Activated B cell treated with CpG ODN at 0.5 μM for 24 hours (primary cell): ENCODE measurements around the gene TMEM131. TPM values are rescaled to one million over a fixed set of nuclear protein-coding genes. Genes with fewer than 3 reads are reported as not detected.

Source experiments
- ATAC-seq: fragments of 200-7000 bp; cut with Tn5 transposase; one replicate; pipeline ENCODE4 v1.10.0; 2021; ENCODE audit warnings: low read depth, mild to moderate bottlenecking, moderate library complexity
- CTCF ChIA-PET: fragments of 350-600 bp; sonication (Branson Sonifier 250); formaldehyde crosslinking; loops from one replicate; lab custom pipeline; 2021; ENCODE audit warnings: antibody characterized with exemption; lab: Charles Lee
- POLR2A ChIA-PET: fragments of 350-600 bp; sonication (Branson Sonifier 250); formaldehyde crosslinking; loops from one replicate; lab custom pipeline; 2021; ENCODE audit warnings: antibody characterized with exemption; lab: Charles Lee
- DNase-seq: peaks from one replicate; pipeline ENCODE4 v3.0.0; 2022
- H3K27ac Mint-ChIP-seq: one replicate; pipeline ENCODE4 v1.8.0; 2020; ENCODE audit warnings: mixed read lengths
- H3K27me3 Mint-ChIP-seq: one replicate; pipeline ENCODE4 v1.8.0; 2021; ENCODE audit warnings: mixed read lengths
- H3K36me3 Mint-ChIP-seq: one replicate; pipeline ENCODE4 v1.8.0; 2021; ENCODE audit warnings: low read depth, mixed read lengths
- H3K4me1 Mint-ChIP-seq: one replicate; pipeline ENCODE4 v1.8.0; 2021; ENCODE audit warnings: mixed read lengths
- H3K4me3 Mint-ChIP-seq: one replicate; pipeline ENCODE4 v1.8.0; 2020; ENCODE audit warnings: mild to moderate bottlenecking, mixed read lengths
- H3K9me3 Mint-ChIP-seq: one replicate; pipeline ENCODE4 v1.8.0; 2020; ENCODE audit warnings: mixed read lengths
- intact Hi-C: fragments of 100-400 bp; cut with micrococcal nuclease; formaldehyde crosslinking; loops from one replicate; pipeline ENCODE4 v1.15.1; 2024
- total RNA-seq: library from RNA; stranded (reverse); gene quantifications from 2 replicates; pipeline ENCODE4 v1.2.3, GENCODE V29; 2022
- TF ChIP-seq, protein P1 (sequence below): fragments of 200-600 bp; IDR thresholded peaks from one replicate; pipeline ENCODE4 v1.8.0; 2022; ENCODE audit warnings: antibody characterized with exemption, mild to moderate bottlenecking

TMEM131 gene
- total RNA-seq, 1 donor from 2014 or later: 146 TPM

DNA sequence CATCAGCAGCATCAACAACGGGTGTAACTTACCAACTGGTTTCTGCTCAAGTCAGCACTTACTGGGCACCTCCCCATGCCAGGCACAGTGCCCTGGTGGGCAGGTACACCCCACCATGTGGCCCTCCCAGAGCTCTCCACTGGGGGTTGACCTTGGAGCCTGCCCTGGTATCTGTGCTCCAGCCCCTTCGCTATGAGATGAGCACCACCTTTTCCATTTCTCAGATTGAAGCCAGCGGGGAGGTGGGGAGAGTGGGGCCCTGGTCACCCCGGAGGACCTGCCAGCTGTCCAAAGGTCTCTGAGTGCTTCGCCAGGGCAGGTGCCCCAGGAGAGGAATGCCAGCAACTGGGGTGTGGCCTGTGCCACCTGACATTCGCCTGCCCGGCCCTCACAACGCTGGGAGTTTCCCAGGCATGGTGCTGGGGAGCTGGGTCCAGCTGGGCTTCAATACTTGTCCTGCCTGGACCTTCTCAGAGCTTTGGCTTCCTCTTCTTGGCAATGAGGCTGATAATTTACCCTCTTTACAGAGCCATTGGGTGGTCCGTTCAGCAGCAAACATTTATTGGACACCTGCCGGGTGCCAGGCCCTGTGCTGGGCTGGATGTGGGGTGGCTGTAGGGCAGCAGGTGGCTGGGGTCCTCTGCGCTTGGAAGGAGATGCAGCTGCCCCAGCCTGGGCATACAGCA is 288.2 kb downstream of the TMEM131 start:
- intact Hi-C loops: no loop called here
- DNase-seq (no peak), ATAC-seq (no peak)
- Mint-ChIP-seq H3K4me1 (peaks cover 3% of the 10 kb centered on the region), H3K27me3 (peaks cover 9% of the 10 kb centered on the region), H3K27ac (no peak overlapping the region), H3K36me3 (no peaks in the 10 kb centered on the region), H3K9me3 (no peaks in the 10 kb centered on the region), H3K4me3 (no peak overlapping the region)
- CTCF ChIA-PET: interaction anchor here (1.1 to 1.9 kb wide), 2 partner anchors 10 to 117 kb away, joined by 5 to 8 read pairs; no protein-coding TSS in a partner anchor
- POLR2A ChIA-PET: no interaction called here
- TF ChIP-seq, protein P1, sequence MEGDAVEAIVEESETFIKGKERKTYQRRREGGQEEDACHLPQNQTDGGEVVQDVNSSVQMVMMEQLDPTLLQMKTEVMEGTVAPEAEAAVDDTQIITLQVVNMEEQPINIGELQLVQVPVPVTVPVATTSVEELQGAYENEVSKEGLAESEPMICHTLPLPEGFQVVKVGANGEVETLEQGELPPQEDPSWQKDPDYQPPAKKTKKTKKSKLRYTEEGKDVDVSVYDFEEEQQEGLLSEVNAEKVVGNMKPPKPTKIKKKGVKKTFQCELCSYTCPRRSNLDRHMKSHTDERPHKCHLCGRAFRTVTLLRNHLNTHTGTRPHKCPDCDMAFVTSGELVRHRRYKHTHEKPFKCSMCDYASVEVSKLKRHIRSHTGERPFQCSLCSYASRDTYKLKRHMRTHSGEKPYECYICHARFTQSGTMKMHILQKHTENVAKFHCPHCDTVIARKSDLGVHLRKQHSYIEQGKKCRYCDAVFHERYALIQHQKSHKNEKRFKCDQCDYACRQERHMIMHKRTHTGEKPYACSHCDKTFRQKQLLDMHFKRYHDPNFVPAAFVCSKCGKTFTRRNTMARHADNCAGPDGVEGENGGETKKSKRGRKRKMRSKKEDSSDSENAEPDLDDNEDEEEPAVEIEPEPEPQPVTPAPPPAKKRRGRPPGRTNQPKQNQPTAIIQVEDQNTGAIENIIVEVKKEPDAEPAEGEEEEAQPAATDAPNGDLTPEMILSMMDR: no peak

DNA sequence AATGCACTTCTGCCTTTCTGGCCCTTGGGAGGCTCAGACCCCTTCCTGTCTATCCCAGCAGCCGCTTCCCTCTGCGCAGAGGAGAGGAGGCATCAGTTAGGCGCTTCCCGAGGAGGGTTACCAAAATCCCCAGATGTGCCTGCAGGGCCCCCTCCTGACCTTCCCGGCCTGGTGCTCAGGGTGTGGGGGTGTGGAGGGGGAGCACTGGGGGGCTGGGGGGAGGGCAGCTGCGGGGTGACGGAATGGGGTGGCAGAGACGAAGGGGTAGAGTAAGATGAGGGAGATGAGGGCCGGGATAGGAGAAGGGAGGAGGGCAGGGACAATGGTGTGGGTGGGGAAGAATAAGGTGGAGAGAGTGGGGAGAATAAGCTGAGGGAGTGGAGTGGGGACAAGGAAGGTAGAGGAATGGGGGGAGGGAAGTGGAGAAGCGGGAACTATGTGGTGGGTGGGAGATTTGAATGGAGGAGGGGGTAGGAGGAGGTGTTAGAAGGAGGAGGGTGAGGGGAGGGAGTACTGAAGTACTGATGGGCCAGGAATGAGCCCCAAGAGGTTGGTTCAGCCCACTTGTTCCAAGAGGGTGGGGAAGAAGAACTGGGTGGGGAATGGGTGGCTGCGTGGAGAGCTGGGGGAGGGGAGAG is 288.9 kb downstream of the TMEM131 start:
- ChIA-PET POLR2A (no interaction called here), CTCF (interaction anchor here (0.8 kb wide), 1 partner anchor 678 kb away, joined by 3 read pairs; no protein-coding TSS in a partner anchor)
- no peak for DNase-seq
- no peaks in the 10 kb centered on the region for H3K9me3 Mint-ChIP-seq
- H3K4me1 Mint-ChIP-seq: peaks cover 3% of the 10 kb centered on the region
- H3K27me3 Mint-ChIP-seq: peaks cover 9% of the 10 kb centered on the region
- H3K27ac Mint-ChIP-seq: no peak overlapping the region
- no peak overlapping the region for H3K4me3 Mint-ChIP-seq
- no peaks in the 10 kb centered on the region for H3K36me3 Mint-ChIP-seq
- TF ChIP-seq, protein P1: no peak
- intact Hi-C loops: no loop called here
- no peak for ATAC-seq

Other genes with a start within 250 kb of the TMEM131 start
- not detected in 2 replicates for gene VWA3B, start 91.2 kb upstream of the TMEM131 start, total RNA-seq